Sigmoid colon (tissue), 7 donors: ENCODE results near the gene NAXD. TPM values are rescaled to one million over a fixed set of nuclear protein-coding genes. Genes with fewer than 3 reads are reported as not detected.

ENCODE experiments used
- DNase-seq: peaks from one replicate; pipeline ENCODE4 v3.0.0-alpha.2; 2019
- H3K27ac ChIP-seq, 4 donors: fragments of 200-600 bp; sonication (generic); one replicate each; pipeline ENCODE4 v1.5.1; 2016 to 2019; ENCODE audit warnings: mild to moderate bottlenecking in 1 of 4
- H3K27me3 ChIP-seq, 3 donors: fragments of 200-600 bp; sonication (generic); one replicate each; pipeline ENCODE4 v1.5.1; 2019; ENCODE audit warnings: mild to moderate bottlenecking in 1 of 3
- H3K36me3 ChIP-seq, 4 donors: fragments of 200-600 bp; sonication (generic); one replicate each; pipeline ENCODE4 v1.5.1; 2016 to 2019
- H3K4me1 ChIP-seq, 4 donors: fragments of 200-600 bp; sonication (generic); one replicate each; pipeline ENCODE4 v1.5.1; 2017 to 2019
- H3K4me3 ChIP-seq, 4 donors: fragments of 200-600 bp; sonication (generic); one replicate each; pipeline ENCODE4 v1.5.1; 2017 to 2019; ENCODE audit warnings: mild to moderate bottlenecking in 2 of 4, moderate library complexity in 1 of 4
- H3K9me3 ChIP-seq, 4 donors: fragments of 200-600 bp in 3 of 4; sonication (generic) in 3 of 4; one replicate each; pipeline versions ENCODE4 v1.5.1 to v1.6.1; 2013 to 2019
- CTCF ChIP-seq, 4 experiments: fragments of 450-650 bp in 3 of 4; fragments of 200-600 bp in 1 of 4; IDR thresholded peaks; one replicate each; pipeline ENCODE4 v1.5.1; 2016 to 2019; ENCODE audit warnings: antibody characterized with exemption in 4 of 4, mild to moderate bottlenecking in 3 of 4, moderate library complexity in 2 of 4
- EP300 ChIP-seq, 4 donors: sonication (generic); formaldehyde crosslinking; IDR thresholded peaks; one replicate each; pipeline ENCODE4 v1.6.1; 2017; ENCODE audit warnings: antibody characterized with exemption in 4 of 4
- POLR2A ChIP-seq, 2 donors: fragments of 450-650 bp; IDR thresholded peaks; one replicate each; pipeline ENCODE4 v1.6.1; 2016; ENCODE audit warnings: antibody characterized with exemption in 2 of 2, mild to moderate bottlenecking in 2 of 2, moderate library complexity in 2 of 2
- POLR2AphosphoS5 ChIP-seq, 4 donors: sonication (generic); formaldehyde crosslinking; IDR thresholded peaks; one replicate each; pipeline ENCODE4 v1.6.1; 2017; ENCODE audit warnings: antibody characterized with exemption in 4 of 4
- WGBS, 2 donors: extraction: QIAGEN DNeasy Blood & Tissue Kit; methylation state at CpG; one replicate each; pipeline ENCODE4 v1.1.7; 2013; 5-methylcytosine and 5-hydroxymethylcytosine counted together
- intact Hi-C: fragments of 100-400 bp; cut with DNase I; formaldehyde crosslinking; loops from one replicate; pipeline ENCODE4 v1.15.1; 2023
- polyA plus RNA-seq, 3 donors: library from polyadenylated mRNA; stranded (reverse); fragments of 200-250 nt; gene quantifications; one replicate each; pipeline ENCODE4 v1.2.3, GENCODE V29; 2013
- total RNA-seq, 4 donors: library from RNA; depleted of rRNA; stranded (reverse); fragments of >200 nt; gene quantifications; one replicate each; pipeline ENCODE4 v1.1.0, GENCODE V29; 2016
- donor health status: healthy with polysubstance abuse.
- donor health status: Bipolar disorder and iron deficiency.
- donor health status: healthy.

NAXD gene
- total and polyA plus RNA-seq, 7 donors = 24.6 to 41.1 (median 33.5) TPM

GRCh38 chr13:110662091-110662490 is 46.7 kb downstream of the NAXD start:
- Histone ChIP-seq H3K9me3 (no peaks in the 10 kb centered on the region), H3K4me3 (no peak overlapping the region), H3K27me3 (no peaks in the 10 kb centered on the region), H3K27ac (peak overlapping the region in 1 of 4 donors; percentile 54), H3K36me3 (peaks cover 6 to 67% (median 24%) of the 10 kb centered on the region in 4 donors), H3K4me1 (no peaks in the 10 kb centered on the region)
- intact Hi-C loops = no loop called here
- TF ChIP-seq POLR2AphosphoS5 (IDR thresholded peaks at IDR 0.05) (no peak), CTCF (IDR thresholded peaks at IDR 0.05) (no peak), POLR2A (IDR thresholded peaks at IDR 0.05) (no peak), EP300 (IDR thresholded peaks at IDR 0.05) (no peak)
- WGBS, 2 donors = 98% methylated on average over 25 of the region's 25 CpGs
- no peak for DNase-seq

DNA sequence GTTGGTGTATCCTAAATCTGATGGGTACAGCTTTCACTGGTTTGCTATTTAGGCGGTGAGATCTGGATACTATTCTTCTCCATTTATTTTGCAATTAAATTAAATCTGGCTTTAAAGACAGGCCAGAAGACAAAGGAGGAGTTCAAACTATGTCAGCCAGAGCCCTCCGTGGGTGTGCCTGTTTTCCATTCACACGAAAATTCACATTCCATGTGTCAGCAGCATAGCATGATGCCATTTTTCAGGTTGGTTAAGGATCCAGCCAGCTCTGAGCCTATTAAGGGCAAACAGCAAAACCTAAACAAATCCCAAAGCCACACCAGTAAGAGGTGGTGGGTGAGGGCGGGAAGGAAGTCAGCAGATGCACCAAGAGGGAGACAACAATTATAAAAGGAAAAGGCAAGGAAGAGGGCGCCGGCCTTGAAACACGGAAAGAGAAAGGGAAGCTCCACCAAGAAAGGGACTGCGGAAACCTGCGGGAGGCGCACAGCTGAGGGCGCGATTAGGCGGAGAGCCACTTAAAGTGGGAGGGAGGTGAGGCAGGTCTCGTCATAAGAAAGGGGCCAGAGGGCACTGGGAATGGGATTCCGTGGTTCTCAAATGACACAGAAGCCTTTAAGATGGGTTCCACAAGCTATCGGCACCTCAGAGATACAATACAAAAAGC is 47.6 kb downstream of the NAXD start:
- Histone ChIP-seq H3K4me3 (no peak overlapping the region), H3K27ac (peak overlapping the region in 1 of 4 donors; percentile 54), H3K9me3 (no peaks in the 10 kb centered on the region), H3K27me3 (no peaks in the 10 kb centered on the region), H3K4me1 (no peaks in the 10 kb centered on the region), H3K36me3 (peaks cover 6 to 68% (median 25%) of the 10 kb centered on the region in 4 donors)
- WGBS, 2 donors = 97 to 98% methylated on average over 16 of the region's 16 CpGs
- no peak for DNase-seq
- TF ChIP-seq EP300 (IDR thresholded peaks at IDR 0.05) = no peak
- no peak for TF ChIP-seq POLR2AphosphoS5 (IDR thresholded peaks at IDR 0.05)
- TF ChIP-seq POLR2A (IDR thresholded peaks at IDR 0.05) = no peak
- TF ChIP-seq CTCF (IDR thresholded peaks at IDR 0.05) = no peak
- intact Hi-C loops = no loop called here

DNA sequence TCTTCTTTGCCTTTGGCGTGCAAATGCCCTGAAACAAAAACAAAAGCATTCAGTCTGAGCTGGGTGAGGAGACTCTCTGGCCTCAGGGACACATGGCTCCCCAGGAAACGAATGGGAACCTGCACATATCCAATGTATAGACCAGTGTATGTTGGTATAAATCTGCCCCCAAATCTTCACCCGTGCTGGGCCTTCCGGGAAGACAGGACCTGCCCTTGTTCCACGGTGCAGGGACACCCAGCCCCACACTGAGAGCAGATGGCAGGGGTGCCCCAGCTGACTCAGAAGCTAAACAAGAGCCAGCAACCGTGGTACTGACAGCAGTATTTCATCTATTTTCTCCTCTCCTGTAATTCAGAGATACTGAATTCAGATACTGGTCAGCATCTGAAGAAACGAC is 48.1 kb downstream of the NAXD start:
- intact Hi-C loops = no loop called here
- peaks cover 6 to 68% (median 25%) of the 10 kb centered on the region in 4 donors for H3K36me3 ChIP-seq
- H3K4me3 ChIP-seq = no peak overlapping the region
- H3K27me3 ChIP-seq = no peaks in the 10 kb centered on the region
- DNase-seq = no peak
- H3K27ac ChIP-seq = peak overlapping the region in 1 of 4 donors; percentile 54
- 82% methylated on average over 7 of the region's 7 CpGs for WGBS, 2 donors
- no peak for TF ChIP-seq EP300 (IDR thresholded peaks at IDR 0.05)
- no peak for TF ChIP-seq POLR2AphosphoS5 (IDR thresholded peaks at IDR 0.05)
- TF ChIP-seq CTCF (IDR thresholded peaks at IDR 0.05) = no peak
- no peak for TF ChIP-seq POLR2A (IDR thresholded peaks at IDR 0.05)
- no peaks in the 10 kb centered on the region for H3K9me3 ChIP-seq
- H3K4me1 ChIP-seq = no peaks in the 10 kb centered on the region

DNA sequence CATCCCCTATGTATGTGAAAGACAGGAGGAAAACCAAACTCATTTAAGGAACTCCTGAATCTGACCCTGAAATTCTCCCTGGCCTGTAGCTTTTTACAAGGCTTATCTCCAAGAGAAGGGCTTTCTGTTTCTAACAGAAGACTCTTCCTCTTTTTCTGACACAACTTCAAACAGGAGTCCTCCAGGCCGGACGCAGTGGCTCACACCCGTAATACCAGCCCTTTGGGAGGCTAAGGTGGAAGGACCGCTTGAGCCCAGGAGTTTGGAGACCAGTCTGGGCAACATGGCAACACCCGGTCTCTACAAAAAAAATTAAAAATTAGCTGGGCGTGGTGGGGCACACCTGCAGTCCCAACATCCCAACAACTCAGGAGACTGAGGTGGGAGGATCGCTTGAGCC is 48.7 kb downstream of the NAXD start:
- TF ChIP-seq POLR2A (IDR thresholded peaks at IDR 0.05) (no peak), EP300 (IDR thresholded peaks at IDR 0.05) (no peak), CTCF (IDR thresholded peaks at IDR 0.05) (no peak), POLR2AphosphoS5 (IDR thresholded peaks at IDR 0.05) (no peak)
- Histone ChIP-seq H3K9me3 (no peaks in the 10 kb centered on the region), H3K27ac (peak overlapping the region in 1 of 4 donors; percentile 54), H3K36me3 (peaks cover 6 to 73% (median 25%) of the 10 kb centered on the region in 4 donors), H3K4me3 (no peak overlapping the region), H3K4me1 (no peaks in the 10 kb centered on the region), H3K27me3 (no peaks in the 10 kb centered on the region)
- WGBS, 2 donors = 92 to 95% methylated on average over 7 of the region's 7 CpGs
- DNase-seq = no peak
- intact Hi-C loops = no loop called here
